Caco-2 (cell line): Measurements from ENCODE around the gene ENHO. TPM values are rescaled to one million over a fixed set of nuclear protein-coding genes. Genes with fewer than 3 reads are reported as not detected.

Source experiments
- BruUV-seq: library from RNA; stranded (reverse); fragments of 400-500 nt; replicated peaks from 2 replicates; lab custom pipeline; 2021; lab: Mats Ljungman, UMichigan
- CTCF ChIA-PET: fragments of 300-600 bp; sonication (Branson Sonifier 250); formaldehyde crosslinking; loops from one replicate; lab custom pipeline; 2022; ENCODE audit warnings: antibody characterized with exemption; lab: Charles Lee
- POLR2A ChIA-PET: fragments of 300-600 bp; sonication (Branson Sonifier 250); formaldehyde crosslinking; loops from one replicate; lab custom pipeline; 2022; ENCODE audit warnings: antibody characterized with exemption; lab: Charles Lee
- DNase-seq, 2 experiments: peaks; one replicate each; pipeline versions ENCODE4 v3.0.0 to v3.0.0-alpha.2; 2020 to 2022
- H3K27me3 ChIP-seq: replicated peaks from 2 replicates; pipeline ENCODE4 v1.6.0; 2011; ENCODE audit warnings: low read length; ENCODE audit not compliant: control insufficient read depth, insufficient read depth
- H3K36me3 ChIP-seq: 2 replicates; pipeline ENCODE4 v1.5.1; 2011; ENCODE audit warnings: low read length; ENCODE audit not compliant: control insufficient read depth, insufficient read depth
- H3K4me1 ChIP-seq: fragments of 250-450 bp; sonication (Bioruptor Pico); 2 replicates; pipeline ENCODE4 v1.5.1; 2020; ENCODE audit warnings: mild to moderate bottlenecking
- H3K4me3 ChIP-seq: 2 replicates; pipeline ENCODE4 v1.5.1; 2011; ENCODE audit warnings: low read depth, mild to moderate bottlenecking, control low read depth, low read length
- H3K9me3 ChIP-seq: fragments of 250-450 bp; sonication (Bioruptor Pico); 2 replicates; pipeline ENCODE4 v1.5.1; 2020; ENCODE audit warnings: mild to moderate bottlenecking, moderate library complexity
- H3K27ac Mint-ChIP-seq: one replicate; pipeline ENCODE4 v1.8.0; 2022; ENCODE audit warnings: mixed read lengths; ENCODE audit not compliant: unreplicated experiment
- H3K27me3 Mint-ChIP-seq: one replicate; pipeline ENCODE4 v1.8.0; 2022; ENCODE audit warnings: mixed read lengths; ENCODE audit not compliant: insufficient read depth, unreplicated experiment
- H3K36me3 Mint-ChIP-seq: one replicate; pipeline ENCODE4 v1.8.0; 2022; ENCODE audit warnings: mild to moderate bottlenecking, mixed read lengths; ENCODE audit not compliant: insufficient read depth, unreplicated experiment
- H3K4me1 Mint-ChIP-seq: one replicate; pipeline ENCODE4 v1.8.0; 2022; ENCODE audit warnings: low read depth, mixed read lengths; ENCODE audit not compliant: unreplicated experiment
- H3K4me3 Mint-ChIP-seq: one replicate; pipeline ENCODE4 v1.8.0; 2022; ENCODE audit warnings: mild to moderate bottlenecking, moderate library complexity, mixed read lengths; ENCODE audit not compliant: unreplicated experiment
- H3K9me3 Mint-ChIP-seq: one replicate; pipeline ENCODE4 v1.8.0; 2022; ENCODE audit warnings: mixed read lengths; ENCODE audit not compliant: unreplicated experiment
- intact Hi-C: fragments of 100-400 bp; cut with micrococcal nuclease; formaldehyde crosslinking; loops from one replicate; pipeline ENCODE4 v1.10.0; 2022; ENCODE audit not compliant: unreplicated experiment
- total RNA-seq: library from RNA; stranded (reverse); gene quantifications from 2 replicates; pipeline ENCODE4 v1.2.3, GENCODE V29; 2022
- TF ChIP-seq, protein P1 (sequence below), 2 experiments: fragments of 200-600 bp in 1 of 2; IDR thresholded peaks; 1 replicate in 1 of 2; 2 replicates in 1 of 2; pipeline versions ENCODE4 v1.5.1 to v1.8.0; 2011 to 2022; ENCODE audit warnings: antibody characterized with exemption in 1 of 2, control low read depth in 1 of 2, inconsistent platforms in 1 of 2, low read depth in 1 of 2, low read length in 1 of 2, mild to moderate bottlenecking in 1 of 2, moderate library complexity in 1 of 2; ENCODE audit not compliant: insufficient read depth in 1 of 2, severe bottlenecking in 1 of 2, unreplicated experiment in 1 of 2

The ENHO gene
- total RNA-seq, 1 experiment from 2014 or later = 2.1 TPM

DNA sequence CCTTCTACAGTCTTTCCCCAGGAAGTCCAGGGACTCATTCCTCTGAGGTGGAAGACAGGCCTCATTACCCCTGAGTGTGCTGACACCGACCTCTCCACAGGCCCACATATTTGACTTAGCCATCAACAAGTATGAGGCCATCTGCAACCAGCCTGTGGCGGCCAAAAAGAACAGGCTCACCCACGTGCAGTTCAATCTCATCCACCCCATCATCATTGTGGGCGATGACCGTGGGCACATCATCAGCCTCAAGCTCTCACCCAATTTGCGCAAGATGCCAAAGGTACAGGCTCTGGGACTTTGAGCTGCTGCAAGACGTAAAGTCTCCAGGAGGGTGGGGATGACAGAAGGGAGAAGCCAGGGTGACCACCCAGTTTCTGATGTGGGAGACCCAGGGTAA, 5.6 kb downstream of the ENHO start:
- Histone ChIP-seq H3K36me3 (no peaks in the 10 kb centered on the region), H3K4me1 (no peaks in the 10 kb centered on the region), H3K27me3 (no peaks in the 10 kb centered on the region; the same call in 1 of the 2 replicates), H3K4me3 (no peak overlapping the region), H3K9me3 (no peaks in the 10 kb centered on the region)
- TF ChIP-seq, protein P1, sequence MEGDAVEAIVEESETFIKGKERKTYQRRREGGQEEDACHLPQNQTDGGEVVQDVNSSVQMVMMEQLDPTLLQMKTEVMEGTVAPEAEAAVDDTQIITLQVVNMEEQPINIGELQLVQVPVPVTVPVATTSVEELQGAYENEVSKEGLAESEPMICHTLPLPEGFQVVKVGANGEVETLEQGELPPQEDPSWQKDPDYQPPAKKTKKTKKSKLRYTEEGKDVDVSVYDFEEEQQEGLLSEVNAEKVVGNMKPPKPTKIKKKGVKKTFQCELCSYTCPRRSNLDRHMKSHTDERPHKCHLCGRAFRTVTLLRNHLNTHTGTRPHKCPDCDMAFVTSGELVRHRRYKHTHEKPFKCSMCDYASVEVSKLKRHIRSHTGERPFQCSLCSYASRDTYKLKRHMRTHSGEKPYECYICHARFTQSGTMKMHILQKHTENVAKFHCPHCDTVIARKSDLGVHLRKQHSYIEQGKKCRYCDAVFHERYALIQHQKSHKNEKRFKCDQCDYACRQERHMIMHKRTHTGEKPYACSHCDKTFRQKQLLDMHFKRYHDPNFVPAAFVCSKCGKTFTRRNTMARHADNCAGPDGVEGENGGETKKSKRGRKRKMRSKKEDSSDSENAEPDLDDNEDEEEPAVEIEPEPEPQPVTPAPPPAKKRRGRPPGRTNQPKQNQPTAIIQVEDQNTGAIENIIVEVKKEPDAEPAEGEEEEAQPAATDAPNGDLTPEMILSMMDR (IDR thresholded peaks at IDR 0.05; ENCODE audit: insufficient read depth in 1 of 2, low read depth in 1 of 2, low read length in 1 of 2, severe bottlenecking in 1 of 2, unreplicated experiment in 1 of 2) = no peak
- no TSS peak for BruUV-seq
- H3K27me3 Mint-ChIP-seq = peaks cover 3% of the 10 kb centered on the region
- peaks cover under 1% of the 10 kb centered on the region for H3K4me1 Mint-ChIP-seq
- no peaks in the 10 kb centered on the region for H3K9me3 Mint-ChIP-seq
- POLR2A ChIA-PET = no interaction called here
- no peak overlapping the region for H3K27ac Mint-ChIP-seq
- DNase-seq = peak in 1 of 2 experiments; percentile 5
- intact Hi-C loops = no loop called here
- H3K36me3 Mint-ChIP-seq = no peaks in the 10 kb centered on the region
- CTCF ChIA-PET = no interaction called here
- H3K4me3 Mint-ChIP-seq = no peak overlapping the region

DNA sequence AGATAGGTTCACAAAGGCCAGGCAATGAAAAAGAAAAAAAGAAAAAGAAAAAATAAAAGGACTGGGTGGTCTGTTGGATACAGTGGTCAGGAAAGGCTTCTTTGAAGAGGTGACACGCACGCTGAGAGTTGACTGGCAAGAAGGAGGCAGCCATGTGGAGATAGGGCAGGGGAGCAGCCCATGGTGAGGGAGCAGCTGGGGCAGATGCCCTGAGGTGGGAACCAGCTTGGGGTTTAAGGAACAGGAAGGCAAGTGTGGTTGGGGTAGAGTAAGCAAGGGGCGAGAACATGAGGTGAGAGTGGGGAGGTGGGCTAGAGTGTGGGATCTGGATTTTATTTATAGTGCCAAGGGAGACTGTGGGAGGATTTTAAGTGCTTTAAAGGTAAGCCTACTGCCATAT, 6.8 kb downstream of the ENHO start:
- CTCF ChIA-PET = no interaction called here
- DNase-seq = peak in 1 of 2 experiments; percentile 3
- H3K4me3 Mint-ChIP-seq = no peak overlapping the region

DNA sequence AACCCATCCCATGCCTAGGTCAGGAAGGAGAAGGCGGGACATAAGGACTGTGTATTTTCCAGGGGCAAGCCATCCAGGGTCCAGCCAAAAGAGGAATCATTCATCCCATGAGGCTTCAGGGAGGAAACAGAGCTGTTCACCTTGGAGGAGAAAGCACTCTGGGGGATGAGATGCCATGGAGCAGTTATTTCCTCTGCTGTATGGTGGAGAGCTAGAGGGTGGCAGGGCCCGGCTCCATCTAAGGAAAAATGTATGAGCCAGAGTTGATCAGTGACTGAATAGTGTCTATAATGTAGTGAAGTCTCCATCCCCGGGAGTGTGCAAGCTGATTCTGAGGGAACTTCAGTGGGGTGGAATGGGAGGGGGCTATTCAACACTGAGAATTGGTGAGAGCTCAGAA, 8.0 kb downstream of the ENHO start:
- no TSS peak for BruUV-seq
- Mint-ChIP-seq H3K9me3 (no peaks in the 10 kb centered on the region), H3K4me1 (no peaks in the 10 kb centered on the region), H3K27me3 (peaks cover 3% of the 10 kb centered on the region), H3K36me3 (no peaks in the 10 kb centered on the region), H3K27ac (no peak overlapping the region), H3K4me3 (no peak overlapping the region)
- CTCF ChIA-PET = interaction anchor here (1.1 kb wide), 1 partner anchor 111 kb away, joined by 4 read pairs; no protein-coding TSS in a partner anchor
- H3K4me3 ChIP-seq = no peak overlapping the region
- H3K27me3 ChIP-seq = no peaks in the 10 kb centered on the region; the same call in 1 of the 2 replicates
- no peak for DNase-seq
- no peaks in the 10 kb centered on the region for H3K9me3 ChIP-seq
- no peaks in the 10 kb centered on the region for H3K4me1 ChIP-seq
- no peaks in the 10 kb centered on the region for H3K36me3 ChIP-seq
- POLR2A ChIA-PET = no interaction called here
- TF ChIP-seq, protein P1 (IDR thresholded peaks at IDR 0.05; ENCODE audit: insufficient read depth in 1 of 2, low read depth in 1 of 2, low read length in 1 of 2, severe bottlenecking in 1 of 2, unreplicated experiment in 1 of 2) = no peak
- intact Hi-C loops = no loop called here

More for the DNA sequence above, 6.8 kb downstream of the ENHO start:
- Histone ChIP-seq H3K27me3 (no peaks in the 10 kb centered on the region; the same call in 1 of the 2 replicates), H3K36me3 (no peaks in the 10 kb centered on the region), H3K9me3 (no peaks in the 10 kb centered on the region), H3K4me3 (no peak overlapping the region), H3K4me1 (no peaks in the 10 kb centered on the region)
- no peaks in the 10 kb centered on the region for H3K9me3 Mint-ChIP-seq
- intact Hi-C loops = no loop called here
- POLR2A ChIA-PET = no interaction called here
- no peaks in the 10 kb centered on the region for H3K4me1 Mint-ChIP-seq
- peaks cover 3% of the 10 kb centered on the region for H3K27me3 Mint-ChIP-seq
- H3K27ac Mint-ChIP-seq = no peak overlapping the region
- BruUV-seq = no TSS peak
- TF ChIP-seq, protein P1 (IDR thresholded peaks at IDR 0.05; ENCODE audit: insufficient read depth in 1 of 2, low read depth in 1 of 2, low read length in 1 of 2, severe bottlenecking in 1 of 2, unreplicated experiment in 1 of 2) = no peak
- H3K36me3 Mint-ChIP-seq = no peaks in the 10 kb centered on the region
